Measurements from ENCODE around the gene MATN1.

The MATN1 gene

GRCh38 chr1:30678209-30678608 lies 45.2 kb downstream of the MATN1 start:
- no peak for DNase-seq

GRCh38 chr1:30677471-30677870 lies 45.9 kb downstream of the MATN1 start:
- DNase-seq = no peak

- no peak for DNase-seq
Observed at GRCh38 chr1:30675761-30676160, 47.6 kb downstream of the MATN1 start.

- no peak for DNase-seq
Observed at GRCh38 chr1:30675289-30675688, 48.1 kb downstream of the MATN1 start.

- no peak for DNase-seq
Observed at GRCh38 chr1:30673395-30673794, 50.0 kb downstream of the MATN1 start.

GRCh38 chr1:30672661-30673060 lies 50.7 kb downstream of the MATN1 start:
- DNase-seq = no peak

- DNase-seq = no peak
Observed at GRCh38 chr1:30670240-30671060, 52.9 kb downstream of the MATN1 start.

- no peak for DNase-seq
Observed at GRCh38 chr1:30668546-30669327, 54.6 kb downstream of the MATN1 start.

GRCh38 chr1:30668024-30668423 lies 55.4 kb downstream of the MATN1 start:
- DNase-seq = no peak

GRCh38 chr1:30666756-30667273 lies 56.6 kb downstream of the MATN1 start:
- DNase-seq = no peak

GRCh38 chr1:30665216-30666010 lies 58.0 kb downstream of the MATN1 start:
- no peak for DNase-seq

GRCh38 chr1:30664103-30664755 lies 59.2 kb downstream of the MATN1 start:
- DNase-seq = no peak

GRCh38 chr1:30663596-30664091 lies 59.7 kb downstream of the MATN1 start:
- DNase-seq = no peak

GRCh38 chr1:30662291-30662840 lies 61.0 kb downstream of the MATN1 start:
- no peak for DNase-seq

GRCh38 chr1:30661311-30661710 lies 62.1 kb downstream of the MATN1 start:
- no peak for DNase-seq

Measured in NCI-H345 (cell line).